ENCODE data around the gene TLX3.
"Not testable (repeated sequence)": the region's sequence is repeated elsewhere in the genome, so short reads cannot be mapped to it uniquely, and the experiment has no call there.

TLX3 gene

GRCh38 chr5:171322527-171322926, 13.5 kb downstream of the TLX3 start:
- no peak for FAIRE-seq
- DNase-seq (ENCODE audit: insufficient read length, low spot score), result no peak

DNA sequence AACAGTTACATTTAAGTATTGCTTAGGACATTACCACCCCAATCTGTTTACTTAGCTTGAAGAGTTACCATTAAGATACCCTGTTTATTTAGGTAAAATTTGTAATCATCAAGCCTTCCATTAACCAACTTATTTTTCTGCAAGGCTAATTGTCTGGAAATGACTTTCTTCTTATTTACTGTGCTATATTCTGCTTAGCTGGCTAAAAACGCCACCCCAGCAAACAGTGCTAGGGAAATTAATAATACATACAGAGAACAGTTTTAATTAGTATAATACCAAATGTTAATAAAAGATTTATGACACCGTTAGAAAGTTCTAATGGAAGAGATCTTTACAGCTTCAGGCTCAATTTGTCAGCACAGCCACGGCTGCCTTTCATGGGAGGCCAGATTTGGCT, 14.0 kb downstream of the TLX3 start:
- DNase-seq (ENCODE audit: insufficient read length, low spot score) (no peak), FAIRE-seq (no peak)

DNA sequence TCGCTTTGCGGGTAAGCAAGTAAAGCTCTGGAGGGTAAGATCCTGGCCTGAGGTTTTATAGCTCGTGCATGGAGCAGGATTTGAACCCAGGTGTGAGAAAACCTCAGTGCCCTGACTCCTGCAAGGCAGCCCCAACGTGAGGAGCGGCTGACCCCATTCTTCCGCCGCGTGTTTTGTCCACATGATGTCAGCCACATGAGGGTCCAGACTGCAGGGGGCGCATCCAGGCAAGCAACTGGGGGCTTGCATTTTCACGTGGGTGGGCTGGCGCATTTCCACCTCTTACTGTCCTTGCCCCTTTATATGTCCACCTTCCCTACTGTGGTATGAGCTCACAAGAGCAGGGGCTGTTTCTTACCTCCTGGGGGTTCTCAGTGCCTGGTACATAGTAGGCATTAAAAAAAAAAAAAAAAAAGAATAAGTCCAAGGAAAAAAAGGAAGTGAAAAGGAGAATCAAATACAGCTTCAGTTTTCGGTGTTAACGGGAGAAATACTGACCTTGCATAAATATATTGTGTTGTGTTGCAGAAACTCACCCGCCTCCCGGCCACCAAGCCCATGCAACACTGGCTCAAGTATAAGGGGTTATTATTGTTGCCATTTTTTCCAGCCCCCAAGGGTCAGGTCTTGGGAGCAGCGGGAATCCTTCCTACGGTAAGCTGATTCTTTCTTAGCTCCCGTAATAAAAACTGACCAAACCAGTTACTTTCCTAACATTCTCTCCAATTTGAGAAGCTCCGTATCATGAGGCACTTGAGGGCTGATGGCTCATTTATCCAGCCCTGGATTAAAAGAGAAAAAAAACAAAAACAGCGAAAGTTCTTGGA, 15.0 kb downstream of the TLX3 start:
- no peak for DNase-seq (ENCODE audit: insufficient read length, low spot score)
- no peak for FAIRE-seq

DNA sequence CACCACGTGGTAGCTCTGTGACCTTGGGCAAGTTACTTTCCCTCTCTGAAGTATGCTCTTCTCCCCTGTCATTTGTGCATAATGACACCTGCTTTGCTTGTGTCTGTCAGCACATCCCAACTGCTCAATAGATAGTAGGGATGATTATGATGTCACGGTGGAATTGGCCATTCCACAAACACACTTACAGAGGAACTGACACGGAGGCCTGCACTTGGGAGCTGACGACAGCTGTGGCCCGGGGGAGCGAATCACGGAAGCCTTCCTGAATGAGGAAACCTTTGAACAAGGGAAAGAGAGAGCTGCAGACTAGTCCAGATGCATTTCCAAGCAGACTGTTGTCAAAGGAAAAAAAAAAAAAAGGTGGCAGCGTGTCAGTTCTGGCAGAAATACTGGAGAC, 21.0 kb downstream of the TLX3 start:
- no peak for DNase-seq (ENCODE audit: insufficient read length, low spot score)
- FAIRE-seq, result no peak

DNA sequence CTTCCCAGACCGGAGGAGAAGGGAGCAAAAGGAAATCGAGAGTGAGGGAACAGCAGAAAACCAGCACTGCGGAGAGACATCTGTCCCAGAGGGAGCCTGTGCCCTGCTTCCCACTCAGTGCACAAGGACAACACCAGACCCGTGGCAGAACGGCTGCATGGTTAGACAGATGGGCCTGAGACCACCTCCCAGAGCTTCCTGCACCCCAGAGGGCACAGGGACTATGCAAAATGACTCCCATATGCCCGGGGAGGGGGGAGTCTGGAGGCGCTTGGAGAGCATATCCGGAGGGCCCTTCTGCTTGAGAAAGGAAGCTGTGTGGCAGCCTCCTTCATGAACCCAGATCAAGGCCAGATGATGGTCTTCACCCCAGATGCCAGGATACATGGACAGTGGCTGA, 26.6 kb downstream of the TLX3 start:
- FAIRE-seq (no peak), DNase-seq (ENCODE audit: insufficient read length, low spot score) (no peak)

GRCh38 chr5:171336521-171337209, 27.6 kb downstream of the TLX3 start:
- FAIRE-seq, result no peak
- DNase-seq (ENCODE audit: insufficient read length, low spot score), result peak; percentile 41

DNA sequence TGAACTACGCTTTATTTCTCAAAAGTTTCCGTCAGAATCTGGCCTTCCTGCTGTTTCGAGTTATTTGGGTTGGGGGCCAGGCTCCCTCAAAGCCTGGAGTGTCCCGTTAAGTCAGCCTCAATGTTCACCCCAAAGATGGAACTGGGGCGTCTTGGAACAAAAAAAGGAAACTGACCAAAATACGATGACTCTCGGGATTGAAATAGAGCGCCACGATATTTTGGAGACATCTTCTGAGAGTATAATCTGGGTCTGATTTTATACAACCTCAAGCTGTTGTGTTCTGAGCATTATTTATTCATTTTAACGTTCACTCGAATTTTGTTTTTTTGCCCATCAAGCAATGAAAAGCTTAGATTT, 28.1 kb downstream of the TLX3 start:
- no peak for FAIRE-seq
- DNase-seq (ENCODE audit: insufficient read length, low spot score), result no peak

DNA sequence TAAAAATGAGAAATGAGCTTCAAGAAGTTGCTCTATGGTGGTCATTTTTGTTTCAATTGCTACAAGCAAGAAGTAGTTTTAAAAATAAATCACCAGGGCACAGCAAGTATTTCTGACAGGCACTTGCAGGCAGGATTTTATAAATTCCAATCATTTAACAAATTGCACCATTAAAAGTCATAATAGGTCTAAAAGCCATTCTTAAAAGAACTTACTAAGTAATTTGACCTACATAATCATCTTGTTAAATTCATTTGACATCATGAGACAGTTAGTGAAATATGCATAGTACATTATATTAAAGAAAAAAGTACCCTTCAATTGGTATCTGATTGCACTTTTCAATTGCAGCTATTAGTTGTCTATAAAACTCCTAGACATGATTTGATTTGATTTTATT, 31.0 kb downstream of the TLX3 start:
- DNase-seq (ENCODE audit: insufficient read length, low spot score) (no peak), FAIRE-seq (no peak)

GRCh38 chr5:171340491-171340890, 31.4 kb downstream of the TLX3 start:
- no peak for DNase-seq (ENCODE audit: insufficient read length, low spot score)
- FAIRE-seq, result no peak

DNA sequence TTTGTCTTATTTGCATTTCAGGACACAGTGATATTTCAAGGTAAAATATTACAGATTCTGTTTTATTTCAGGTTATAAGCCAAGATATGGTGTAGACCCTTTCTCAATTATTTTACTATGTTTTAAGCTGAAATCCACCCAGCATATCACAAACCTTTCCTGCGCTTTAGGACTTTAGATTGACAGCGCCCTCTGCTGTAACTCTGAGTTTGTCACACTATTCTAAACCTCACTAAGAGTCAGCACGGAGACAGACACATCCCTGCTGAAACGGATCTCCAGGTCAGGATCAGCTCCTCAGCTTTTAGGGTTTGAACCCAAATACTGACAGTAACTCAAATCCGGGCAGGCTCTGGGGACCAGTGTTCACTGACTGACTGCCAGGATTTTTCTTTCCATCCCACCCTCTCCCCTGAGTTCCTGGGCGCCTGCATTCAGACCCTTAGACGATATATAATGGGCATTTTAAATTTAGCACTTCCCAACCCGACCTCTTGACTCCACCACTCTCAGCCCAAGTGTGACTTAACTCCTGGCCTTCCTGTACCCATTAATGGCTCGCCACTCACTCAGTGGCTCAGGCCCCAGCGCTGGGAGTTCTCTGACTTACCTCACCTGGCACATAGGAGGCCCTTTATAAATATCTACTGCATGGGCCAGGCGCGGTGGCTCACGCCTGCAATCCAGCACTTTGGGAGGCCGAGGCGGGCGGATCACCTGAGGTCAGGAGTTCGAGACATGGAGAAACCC, 33.5 kb downstream of the TLX3 start:
- DNase-seq (ENCODE audit: insufficient read length, low spot score), result peak; percentile 73
- FAIRE-seq, result no peak

GRCh38 chr5:171344936-171345608, 36.0 kb downstream of the TLX3 start:
- no peak for DNase-seq (ENCODE audit: insufficient read length, low spot score)
- FAIRE-seq, result peak; percentile 52

DNA sequence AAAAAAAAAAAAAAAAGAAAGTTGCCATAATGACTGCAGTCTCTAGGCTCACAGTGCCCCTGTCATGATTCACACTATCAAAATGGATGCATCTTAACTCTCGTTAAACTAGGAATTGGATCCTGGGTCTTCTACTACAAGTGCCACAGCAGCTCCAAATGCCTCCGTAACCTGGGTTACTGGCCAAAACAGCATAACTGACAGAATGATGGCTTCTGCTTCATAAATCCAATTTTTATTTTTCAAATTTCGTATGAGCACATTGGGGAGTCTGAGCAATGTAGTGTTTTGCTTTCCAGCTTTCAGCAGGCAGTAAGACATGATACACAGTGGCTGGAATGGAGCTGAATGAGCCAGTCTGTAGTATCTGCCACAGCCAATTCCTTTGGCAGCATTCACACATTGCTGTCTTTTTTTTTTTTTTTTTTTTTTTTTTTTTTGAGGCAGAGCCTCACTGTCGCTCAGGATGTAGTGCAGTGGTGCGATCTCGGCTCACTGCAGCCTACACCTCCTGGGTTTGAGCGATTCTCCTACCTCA, 42.6 kb downstream of the TLX3 start:
- FAIRE-seq, result no peak

GRCh38 chr5:171355302-171355724, 46.3 kb downstream of the TLX3 start:
- no peak for DNase-seq (ENCODE audit: insufficient read length, low spot score)
- no peak for FAIRE-seq

More for the DNA sequence above, 42.6 kb downstream of the TLX3 start:
- DNase-seq (ENCODE audit: insufficient read length, low spot score), result no peak

- no peak for FAIRE-seq
Measured at GRCh38 chr5:171357843-171358242, 48.8 kb downstream of the TLX3 start.

DNA sequence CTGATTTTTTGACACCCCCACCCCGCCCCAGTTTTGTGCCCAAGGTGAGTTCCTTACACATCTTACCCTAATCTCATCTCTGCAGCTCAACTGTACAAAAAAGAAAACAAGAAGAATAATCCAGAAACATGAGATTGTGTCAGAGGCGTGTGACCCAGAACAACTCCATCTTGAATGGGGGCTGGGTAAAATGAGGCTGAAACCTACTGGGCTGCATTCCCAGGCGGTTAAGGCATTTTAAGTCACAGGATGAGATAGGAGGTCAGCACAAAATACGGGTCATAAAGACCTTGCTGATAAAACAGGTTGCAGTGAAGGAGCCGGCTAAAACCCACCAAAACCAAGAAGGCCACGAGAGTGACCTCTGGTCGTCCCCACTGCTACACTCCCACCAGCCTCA, 52.1 kb downstream of the TLX3 start:
- not testable (repeated sequence) for FAIRE-seq; DNase-seq (ENCODE audit: insufficient read length, low spot score)

More at GRCh38 chr5:171357843-171358242, 48.8 kb downstream of the TLX3 start:
- no peak for DNase-seq (ENCODE audit: insufficient read length, low spot score)
